CD14-positive monocyte (primary cell): ENCODE measurements around the gene OR5D14. TPM values are rescaled to one million over a fixed set of nuclear protein-coding genes. Genes with fewer than 3 reads are reported as not detected.

Source experiments
- DNase-seq, 3 donors: peaks; one replicate each; pipeline ENCODE4 v3.0.0-alpha.2; 2011 to 2022
- H2AFZ ChIP-seq: 2 replicates; pipeline ENCODE4 v1.6.0; 2012; ENCODE audit warnings: mild to moderate bottlenecking, low read depth, low read length, inconsistent platforms; ENCODE audit not compliant: insufficient read depth, poor library complexity, severe bottlenecking
- H3K27ac ChIP-seq, 2 donors: 1 replicate in 1 of 2; 2 replicates in 1 of 2; pipeline ENCODE4 v1.5.1; 2012 to 2013; ENCODE audit warnings: low read length in 2 of 2, control low read depth in 1 of 2, inconsistent platforms in 1 of 2, low read depth in 1 of 2, mild to moderate bottlenecking in 1 of 2
- H3K27me3 ChIP-seq, 2 donors: one replicate each; pipeline versions ENCODE4 v1.6.0 to v1.6.1; 2011 to 2013; ENCODE audit warnings: low read length in 2 of 2; ENCODE audit not compliant: control insufficient read depth in 2 of 2, insufficient read depth in 2 of 2
- H3K36me3 ChIP-seq, 2 donors: replicated peaks in 1 of 2; 1 replicate in 1 of 2; 2 replicates in 1 of 2; pipeline versions ENCODE4 v1.5.1 to v1.6.1; 2012 to 2013; ENCODE audit warnings: low read length in 2 of 2, control low read depth in 1 of 2, inconsistent platforms in 1 of 2, mild to moderate bottlenecking in 1 of 2; ENCODE audit not compliant: insufficient read depth in 2 of 2, control insufficient read depth in 1 of 2
- H3K4me1 ChIP-seq, 2 donors: 1 replicate in 1 of 2; 2 replicates in 1 of 2; pipeline versions ENCODE4 v1.5.1 to v1.6.1; 2012 to 2013; ENCODE audit warnings: low read length in 2 of 2, control low read depth in 1 of 2, inconsistent platforms in 1 of 2, mild to moderate bottlenecking in 1 of 2, moderate library complexity in 1 of 2; ENCODE audit not compliant: insufficient read depth in 2 of 2, control insufficient read depth in 1 of 2
- H3K4me2 ChIP-seq: replicated peaks from 2 replicates; pipeline ENCODE3; 2012; ENCODE audit warnings: low read length, moderate library complexity, mild to moderate bottlenecking; ENCODE audit not compliant: poor library complexity, severe bottlenecking; ENCODE audit errors: extremely low read depth
- H3K4me3 ChIP-seq, 3 experiments: fragments of 200-600 bp in 1 of 3; sonication (generic) in 1 of 3; replicated peaks in 1 of 3; 1 replicate in 2 of 3; 2 replicates in 1 of 3; pipeline ENCODE4 v1.5.1; 2011 to 2013; ENCODE audit warnings: low read length in 3 of 3, mild to moderate bottlenecking in 3 of 3, control low read depth in 2 of 3, low read depth in 2 of 3, inconsistent platforms in 1 of 3, moderate library complexity in 1 of 3
- H3K79me2 ChIP-seq: 2 replicates; pipeline ENCODE4 v1.6.0; 2012; ENCODE audit warnings: mild to moderate bottlenecking, control low read depth, inconsistent platforms, low read length, moderate library complexity; ENCODE audit not compliant: insufficient read depth
- H3K9ac ChIP-seq: 2 replicates; pipeline ENCODE4 v1.6.0; 2017; ENCODE audit warnings: low read length, mild to moderate bottlenecking; ENCODE audit not compliant: insufficient read depth, poor library complexity, severe bottlenecking
- H3K9me3 ChIP-seq, 2 donors: replicated peaks in 1 of 2; 1 replicate in 1 of 2; 2 replicates in 1 of 2; pipeline versions ENCODE4 v1.5.1 to v1.6.1; 2012 to 2013; ENCODE audit warnings: low read length in 2 of 2, control low read depth in 1 of 2; ENCODE audit not compliant: control insufficient read depth in 1 of 2, insufficient read depth in 1 of 2
- H4K20me1 ChIP-seq: 2 replicates; pipeline ENCODE4 v1.6.0; 2012; ENCODE audit warnings: mild to moderate bottlenecking, low read length, control low read depth, moderate library complexity; ENCODE audit not compliant: insufficient read depth
- H3K27ac Mint-ChIP-seq, 7 donors: one replicate each; pipeline ENCODE4 v1.8.0; 2020; ENCODE audit warnings: mild to moderate bottlenecking in 7 of 7, mixed read lengths in 7 of 7, moderate library complexity in 6 of 7, inconsistent platforms in 2 of 7
- H3K27me3 Mint-ChIP-seq, 3 donors: one replicate each; pipeline ENCODE4 v1.8.0; 2021 to 2022; ENCODE audit warnings: low read depth in 3 of 3, mild to moderate bottlenecking in 3 of 3, mixed read lengths in 3 of 3, moderate library complexity in 3 of 3, inconsistent platforms in 1 of 3
- H3K36me3 Mint-ChIP-seq, 2 donors: one replicate each; pipeline ENCODE4 v1.8.0; 2020; ENCODE audit warnings: mixed read lengths in 2 of 2, inconsistent platforms in 1 of 2, mild to moderate bottlenecking in 1 of 2
- H3K4me1 Mint-ChIP-seq: one replicate; pipeline ENCODE4 v1.8.0; 2020; ENCODE audit warnings: mild to moderate bottlenecking, mixed read lengths
- H3K4me3 Mint-ChIP-seq, 2 donors: one replicate each; pipeline ENCODE4 v1.8.0; 2020; ENCODE audit warnings: mild to moderate bottlenecking in 2 of 2, mixed read lengths in 2 of 2, moderate library complexity in 1 of 2
- H3K9me3 Mint-ChIP-seq, 7 donors: one replicate each; pipeline ENCODE4 v1.8.0; 2020 to 2022; ENCODE audit warnings: mixed read lengths in 7 of 7, mild to moderate bottlenecking in 6 of 7, moderate library complexity in 6 of 7, inconsistent platforms in 2 of 7
- WGBS: methylation state at CpG from one replicate; pipeline ENCODE4 v1.1.5; 2013; ENCODE audit warnings: missing lambda C conversion rate; ENCODE audit not compliant: insufficient coverage; 5-methylcytosine and 5-hydroxymethylcytosine counted together
- intact Hi-C, 2 donors: fragments of 100-400 bp; cut with micrococcal nuclease; formaldehyde crosslinking; loops; one replicate each; pipeline versions ENCODE4 v1.15.0 to v1.15.1; 2023
- polyA plus RNA-seq, 3 donors: library from polyadenylated mRNA; depleted of rRNA in 1 of 3; unstranded in 2 of 3; stranded (reverse) in 1 of 3; fragments of 300-500 nt in 2 of 3; fragments of >200 nt in 1 of 3; fragmentation: Illumina TruSeq in 2 of 3; gene quantifications; 1 replicate in 2 of 3; 2 replicates in 1 of 3; pipeline ENCODE4 v1.2.3, GENCODE V29; 2012 to 2021
- TF ChIP-seq, protein P1 (sequence below): fragments of 200-600 bp; IDR thresholded peaks from one replicate; pipeline ENCODE4 v1.8.0; 2022; ENCODE audit warnings: antibody characterized with exemption, mild to moderate bottlenecking

OR5D14 gene
- polyA plus RNA-seq, 3 donors: not detected

GRCh38 chr11:55791606-55792005 is 3.8 kb upstream of the OR5D14 start:
- intact Hi-C loops: no loop called here
- no peak for DNase-seq
- Mint-ChIP-seq H3K9me3 (peaks cover 0 to 10% (median 2%) of the 10 kb centered on the region in 7 donors), H3K4me1 (no peaks in the 10 kb centered on the region), H3K27me3 (no peaks in the 10 kb centered on the region), H3K36me3 (no peaks in the 10 kb centered on the region), H3K27ac (no peak overlapping the region), H3K4me3 (no peak overlapping the region)
- Histone ChIP-seq H3K9ac (no peak overlapping the region), H3K4me3 (no peak overlapping the region), H2AFZ (no peak overlapping the region), H3K9me3 (peaks cover 0 to 6% of the 10 kb centered on the region in 2 donors), H3K27me3 (no peaks in the 10 kb centered on the region), H4K20me1 (no peaks in the 10 kb centered on the region), H3K79me2 (no peaks in the 10 kb centered on the region), H3K4me1 (no peaks in the 10 kb centered on the region), H3K4me2 (no peak overlapping the region), H3K27ac (no peak overlapping the region), H3K36me3 (no peaks in the 10 kb centered on the region)
- WGBS: no CpG with 5 or more reads among the region's 1 CpG
- TF ChIP-seq, protein P1, sequence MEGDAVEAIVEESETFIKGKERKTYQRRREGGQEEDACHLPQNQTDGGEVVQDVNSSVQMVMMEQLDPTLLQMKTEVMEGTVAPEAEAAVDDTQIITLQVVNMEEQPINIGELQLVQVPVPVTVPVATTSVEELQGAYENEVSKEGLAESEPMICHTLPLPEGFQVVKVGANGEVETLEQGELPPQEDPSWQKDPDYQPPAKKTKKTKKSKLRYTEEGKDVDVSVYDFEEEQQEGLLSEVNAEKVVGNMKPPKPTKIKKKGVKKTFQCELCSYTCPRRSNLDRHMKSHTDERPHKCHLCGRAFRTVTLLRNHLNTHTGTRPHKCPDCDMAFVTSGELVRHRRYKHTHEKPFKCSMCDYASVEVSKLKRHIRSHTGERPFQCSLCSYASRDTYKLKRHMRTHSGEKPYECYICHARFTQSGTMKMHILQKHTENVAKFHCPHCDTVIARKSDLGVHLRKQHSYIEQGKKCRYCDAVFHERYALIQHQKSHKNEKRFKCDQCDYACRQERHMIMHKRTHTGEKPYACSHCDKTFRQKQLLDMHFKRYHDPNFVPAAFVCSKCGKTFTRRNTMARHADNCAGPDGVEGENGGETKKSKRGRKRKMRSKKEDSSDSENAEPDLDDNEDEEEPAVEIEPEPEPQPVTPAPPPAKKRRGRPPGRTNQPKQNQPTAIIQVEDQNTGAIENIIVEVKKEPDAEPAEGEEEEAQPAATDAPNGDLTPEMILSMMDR: no peak

DNA sequence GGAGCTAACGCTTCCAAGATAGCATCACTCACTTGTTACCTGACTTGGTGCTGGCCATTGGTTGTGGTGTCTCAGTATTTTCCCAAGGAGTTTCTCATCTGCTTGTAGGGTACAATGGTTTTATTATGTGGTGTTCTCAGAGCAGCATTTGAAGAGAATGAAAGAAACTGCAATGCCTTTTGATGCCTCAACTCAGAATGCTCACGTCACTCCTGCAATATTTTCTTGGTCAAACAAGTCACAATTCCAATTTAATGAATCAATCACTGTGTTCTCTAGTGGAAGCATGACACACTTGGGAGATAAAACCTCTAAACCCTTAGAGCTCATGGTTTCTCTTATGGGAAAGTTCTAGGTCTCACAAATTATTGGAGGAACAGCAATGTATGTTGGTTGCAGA is 2.0 kb upstream of the OR5D14 start:
- Histone ChIP-seq H3K4me1 (no peaks in the 10 kb centered on the region), H3K9ac (no peak overlapping the region), H3K4me2 (no peak overlapping the region), H2AFZ (no peak overlapping the region), H3K9me3 (peaks cover 0 to 3% of the 10 kb centered on the region in 2 donors), H3K79me2 (no peaks in the 10 kb centered on the region), H4K20me1 (no peaks in the 10 kb centered on the region), H3K27me3 (no peaks in the 10 kb centered on the region), H3K4me3 (no peak overlapping the region), H3K36me3 (no peaks in the 10 kb centered on the region), H3K27ac (no peak overlapping the region)
- H3K36me3 Mint-ChIP-seq: no peaks in the 10 kb centered on the region
- H3K4me1 Mint-ChIP-seq: no peaks in the 10 kb centered on the region
- peaks cover 0 to 10% (median 2%) of the 10 kb centered on the region in 7 donors for H3K9me3 Mint-ChIP-seq
- no peak overlapping the region for H3K27ac Mint-ChIP-seq
- DNase-seq: no peak
- TF ChIP-seq, protein P1: no peak
- H3K4me3 Mint-ChIP-seq: no peak overlapping the region
- intact Hi-C loops: no loop called here
- no peaks in the 10 kb centered on the region for H3K27me3 Mint-ChIP-seq
- WGBS: no CpG with 5 or more reads among the region's 2 CpGs
